HS-27A (cell line): ENCODE measurements around the gene M1AP.

ENCODE experiments used
- DNase-seq: peaks from one replicate; pipeline ENCODE4 v3.0.0-alpha.2; 2012; ENCODE audit warnings: low read depth, missing footprints

Gene M1AP

GRCh38 chr2:74648009-74648443, at the start of gene M1AP:
TSS of gene M1AP (minus strand) at chr2:74648330. CDS start at chr2:74640275, 8,055 bp downstream.
- DNase-seq: no peak

- DNase-seq: no peak
Measured at GRCh38 chr2:74696829-74697228, 48.7 kb upstream of the M1AP start.

- DNase-seq: no peak
Measured at GRCh38 chr2:74695663-74696062, 47.5 kb upstream of the M1AP start.

- no peak for DNase-seq
Measured at GRCh38 chr2:74694281-74694680, 46.2 kb upstream of the M1AP start.

GRCh38 chr2:74693668-74694067, 45.5 kb upstream of the M1AP start:
- DNase-seq: no peak

- no peak for DNase-seq
Measured at GRCh38 chr2:74693213-74693612, 45.1 kb upstream of the M1AP start.

- no peak for DNase-seq
Measured at GRCh38 chr2:74691929-74692328, 43.8 kb upstream of the M1AP start.

GRCh38 chr2:74690571-74690970, 42.4 kb upstream of the M1AP start:
- peak; percentile 47 for DNase-seq

- DNase-seq: no peak
Measured at GRCh38 chr2:74689671-74690070, 41.5 kb upstream of the M1AP start.

- no peak for DNase-seq
Measured at GRCh38 chr2:74688881-74689280, 40.8 kb upstream of the M1AP start.

- DNase-seq: no peak
Measured at GRCh38 chr2:74685408-74685807, 37.3 kb upstream of the M1AP start.

- no peak for DNase-seq
Measured at GRCh38 chr2:74682501-74682900, 34.4 kb upstream of the M1AP start.

- DNase-seq: no peak
Measured at GRCh38 chr2:74679615-74680014, 31.5 kb upstream of the M1AP start.

- DNase-seq: no peak
Measured at GRCh38 chr2:74676331-74676730, 28.2 kb upstream of the M1AP start.

GRCh38 chr2:74675090-74675489, 27.0 kb upstream of the M1AP start:
- DNase-seq: no peak

GRCh38 chr2:74673826-74674528, 25.8 kb upstream of the M1AP start:
- DNase-seq: no peak

GRCh38 chr2:74671479-74671878, 23.3 kb upstream of the M1AP start:
- DNase-seq: no peak

GRCh38 chr2:74670263-74670662, 22.1 kb upstream of the M1AP start:
- no peak for DNase-seq

- no peak for DNase-seq
Measured at GRCh38 chr2:74668087-74668486, 20.0 kb upstream of the M1AP start.

- no peak for DNase-seq
Measured at GRCh38 chr2:74659462-74659861, 11.3 kb upstream of the M1AP start.

- no peak for DNase-seq
Measured at GRCh38 chr2:74658516-74658915, 10.4 kb upstream of the M1AP start.

- DNase-seq: no peak
Measured at GRCh38 chr2:74655579-74655978, 7.4 kb upstream of the M1AP start.

GRCh38 chr2:74653985-74654882, 6.1 kb upstream of the M1AP start, which contains the start of gene SEMA4F:
TSS of gene SEMA4F (plus strand) at chr2:74654247. CDS start at chr2:74654377, 130 bp downstream.
- peak; percentile 94 for DNase-seq
